ENCODE data around the gene ARHGAP12.

DNA sequence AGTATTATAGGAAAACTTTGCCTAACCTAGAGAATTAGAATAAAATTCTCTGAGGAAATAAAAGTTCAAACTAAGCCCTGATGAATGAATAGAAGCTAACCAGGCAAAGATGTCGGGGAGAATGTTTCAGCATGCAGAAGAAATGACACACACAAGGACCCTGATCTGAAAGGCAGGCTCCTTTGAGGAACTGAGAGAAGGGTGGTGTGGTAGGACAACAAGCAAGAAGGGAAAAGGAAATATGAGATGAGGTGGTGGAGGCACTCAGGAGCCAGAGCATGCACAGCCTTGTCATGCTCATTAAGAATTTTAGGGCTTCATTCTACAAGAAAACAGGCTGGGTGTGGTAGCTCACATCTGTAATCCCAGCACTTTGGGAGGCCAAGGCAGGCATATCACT is 90.6 kb downstream of the ARHGAP12 start:
- TF ChIP-seq, protein P1, sequence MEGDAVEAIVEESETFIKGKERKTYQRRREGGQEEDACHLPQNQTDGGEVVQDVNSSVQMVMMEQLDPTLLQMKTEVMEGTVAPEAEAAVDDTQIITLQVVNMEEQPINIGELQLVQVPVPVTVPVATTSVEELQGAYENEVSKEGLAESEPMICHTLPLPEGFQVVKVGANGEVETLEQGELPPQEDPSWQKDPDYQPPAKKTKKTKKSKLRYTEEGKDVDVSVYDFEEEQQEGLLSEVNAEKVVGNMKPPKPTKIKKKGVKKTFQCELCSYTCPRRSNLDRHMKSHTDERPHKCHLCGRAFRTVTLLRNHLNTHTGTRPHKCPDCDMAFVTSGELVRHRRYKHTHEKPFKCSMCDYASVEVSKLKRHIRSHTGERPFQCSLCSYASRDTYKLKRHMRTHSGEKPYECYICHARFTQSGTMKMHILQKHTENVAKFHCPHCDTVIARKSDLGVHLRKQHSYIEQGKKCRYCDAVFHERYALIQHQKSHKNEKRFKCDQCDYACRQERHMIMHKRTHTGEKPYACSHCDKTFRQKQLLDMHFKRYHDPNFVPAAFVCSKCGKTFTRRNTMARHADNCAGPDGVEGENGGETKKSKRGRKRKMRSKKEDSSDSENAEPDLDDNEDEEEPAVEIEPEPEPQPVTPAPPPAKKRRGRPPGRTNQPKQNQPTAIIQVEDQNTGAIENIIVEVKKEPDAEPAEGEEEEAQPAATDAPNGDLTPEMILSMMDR (IDR thresholded peaks at IDR 0.05; ENCODE audit: insufficient read depth, low read length), result no peak
- TF ChIP-seq SPI1 (IDR thresholded peaks at IDR 0.05; ENCODE audit: borderline replicate concordance, low read depth) (no peak), GABPA (IDR thresholded peaks at IDR 0.05; ENCODE audit: low read depth) (no peak), POLR2AphosphoS5 (IDR thresholded peaks at IDR 0.05; ENCODE audit: low read depth) (no peak)
- TF ChIP-seq, protein P2, sequence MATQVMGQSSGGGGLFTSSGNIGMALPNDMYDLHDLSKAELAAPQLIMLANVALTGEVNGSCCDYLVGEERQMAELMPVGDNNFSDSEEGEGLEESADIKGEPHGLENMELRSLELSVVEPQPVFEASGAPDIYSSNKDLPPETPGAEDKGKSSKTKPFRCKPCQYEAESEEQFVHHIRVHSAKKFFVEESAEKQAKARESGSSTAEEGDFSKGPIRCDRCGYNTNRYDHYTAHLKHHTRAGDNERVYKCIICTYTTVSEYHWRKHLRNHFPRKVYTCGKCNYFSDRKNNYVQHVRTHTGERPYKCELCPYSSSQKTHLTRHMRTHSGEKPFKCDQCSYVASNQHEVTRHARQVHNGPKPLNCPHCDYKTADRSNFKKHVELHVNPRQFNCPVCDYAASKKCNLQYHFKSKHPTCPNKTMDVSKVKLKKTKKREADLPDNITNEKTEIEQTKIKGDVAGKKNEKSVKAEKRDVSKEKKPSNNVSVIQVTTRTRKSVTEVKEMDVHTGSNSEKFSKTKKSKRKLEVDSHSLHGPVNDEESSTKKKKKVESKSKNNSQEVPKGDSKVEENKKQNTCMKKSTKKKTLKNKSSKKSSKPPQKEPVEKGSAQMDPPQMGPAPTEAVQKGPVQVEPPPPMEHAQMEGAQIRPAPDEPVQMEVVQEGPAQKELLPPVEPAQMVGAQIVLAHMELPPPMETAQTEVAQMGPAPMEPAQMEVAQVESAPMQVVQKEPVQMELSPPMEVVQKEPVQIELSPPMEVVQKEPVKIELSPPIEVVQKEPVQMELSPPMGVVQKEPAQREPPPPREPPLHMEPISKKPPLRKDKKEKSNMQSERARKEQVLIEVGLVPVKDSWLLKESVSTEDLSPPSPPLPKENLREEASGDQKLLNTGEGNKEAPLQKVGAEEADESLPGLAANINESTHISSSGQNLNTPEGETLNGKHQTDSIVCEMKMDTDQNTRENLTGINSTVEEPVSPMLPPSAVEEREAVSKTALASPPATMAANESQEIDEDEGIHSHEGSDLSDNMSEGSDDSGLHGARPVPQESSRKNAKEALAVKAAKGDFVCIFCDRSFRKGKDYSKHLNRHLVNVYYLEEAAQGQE (IDR thresholded peaks at IDR 0.05; ENCODE audit: insufficient replicate concordance, low read depth), result no peak
